NCI-H2029 treated with DMSO at 0.1 percent for 48 hours (cell line): ENCODE results near the gene PTPRN2.

Experiments
- DNase-seq: peaks from one replicate; lab custom pipeline; 2025; lab: John Stamatoyannopoulos, UW

PTPRN2 gene

DNA sequence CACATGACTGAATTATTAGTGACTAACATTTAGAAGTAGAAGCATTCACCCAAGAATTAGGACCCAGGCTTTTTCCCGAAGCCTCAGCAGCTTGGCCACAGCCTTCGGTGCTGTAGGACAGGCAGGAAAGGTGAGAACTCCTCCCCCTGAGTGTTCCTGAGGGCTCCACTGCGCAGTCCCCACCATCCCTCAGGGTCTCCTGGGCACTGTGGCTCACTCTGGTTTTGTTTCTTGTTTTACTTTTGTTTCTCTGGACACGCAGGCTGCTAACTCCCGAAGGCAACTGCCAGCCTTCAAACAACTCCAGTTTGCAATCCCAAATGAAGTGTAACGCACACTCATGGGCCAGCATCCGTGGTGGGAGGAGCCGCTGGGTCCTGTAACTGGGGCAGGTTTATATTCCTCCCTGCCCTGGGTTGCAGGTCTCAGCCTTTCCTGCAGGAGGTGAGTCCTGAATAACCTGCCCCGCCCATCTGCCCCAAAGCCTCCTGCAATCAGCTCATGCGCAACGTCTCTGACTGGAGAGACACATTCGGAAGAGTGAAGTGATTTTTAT is 492.9 kb downstream of the PTPRN2 start:
- no peak for DNase-seq

DNA sequence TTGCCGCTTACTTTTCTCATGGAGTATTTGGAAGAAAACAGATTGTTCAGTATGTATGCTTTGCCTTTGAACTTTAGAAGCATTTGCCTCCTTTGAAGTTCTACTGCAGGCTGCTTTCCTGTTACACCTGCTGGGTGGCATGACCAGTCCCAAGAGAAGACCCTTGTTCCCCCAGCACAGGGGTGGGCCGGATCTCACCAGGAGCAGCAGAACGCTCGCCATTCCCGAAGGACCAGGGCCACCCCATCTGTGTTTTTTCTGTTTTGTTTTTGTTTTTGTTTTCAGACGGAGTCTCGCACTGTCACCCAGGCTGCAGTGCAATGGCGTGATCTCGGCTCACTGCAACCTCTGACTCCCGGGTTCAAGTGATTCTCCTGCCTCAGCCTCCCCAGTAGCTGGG is 493.6 kb downstream of the PTPRN2 start:
- DNase-seq: no peak

DNA sequence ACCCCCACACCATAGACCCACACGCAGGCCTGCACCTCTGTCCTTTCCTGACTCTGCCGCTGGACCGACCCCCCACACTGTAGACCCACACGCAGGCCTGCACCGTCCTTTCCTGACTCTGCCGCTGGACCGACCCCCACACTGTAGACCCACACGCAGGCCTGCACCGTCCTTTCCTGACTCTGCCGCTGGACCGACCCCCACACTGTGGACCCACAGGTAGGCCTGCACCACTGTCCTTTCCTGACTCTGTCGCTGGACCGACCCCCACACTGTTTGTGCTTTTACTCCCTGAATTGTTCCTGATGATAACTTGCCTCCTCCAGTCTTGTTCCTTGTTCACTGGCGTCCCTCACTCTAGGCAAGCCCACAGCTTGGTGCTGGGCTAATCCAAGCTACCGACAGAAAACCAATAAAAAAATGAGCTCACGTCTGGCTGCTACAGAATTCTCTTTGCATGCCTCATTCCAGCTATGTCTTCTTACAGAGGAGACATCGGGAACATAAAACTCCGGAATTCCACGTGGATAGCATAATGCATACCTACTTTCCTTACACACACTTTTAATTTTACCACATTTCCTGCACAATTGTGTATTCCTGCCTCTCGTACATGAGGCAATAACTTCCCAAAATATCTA is 494.3 kb downstream of the PTPRN2 start:
- DNase-seq: no peak

DNA sequence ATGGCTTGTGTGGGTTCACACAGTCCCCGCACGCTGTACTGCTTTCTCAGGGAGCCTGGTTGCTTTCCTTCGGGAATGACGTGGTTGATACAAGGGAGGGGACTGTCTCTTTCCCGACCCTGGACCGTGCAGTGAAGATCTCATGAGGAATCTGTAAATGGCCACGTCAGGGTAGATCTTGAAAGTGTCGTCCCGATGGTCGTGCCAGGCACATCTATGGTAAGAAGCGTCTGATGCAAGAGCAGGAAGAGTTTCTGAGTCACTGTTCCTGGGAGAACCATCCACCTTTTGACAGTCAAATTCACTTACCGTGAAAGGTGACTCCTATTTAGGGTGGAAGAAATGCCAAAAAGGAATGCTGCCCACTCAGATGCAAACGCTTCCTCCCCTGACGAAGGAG is 500.4 kb downstream of the PTPRN2 start:
- no peak for DNase-seq

DNA sequence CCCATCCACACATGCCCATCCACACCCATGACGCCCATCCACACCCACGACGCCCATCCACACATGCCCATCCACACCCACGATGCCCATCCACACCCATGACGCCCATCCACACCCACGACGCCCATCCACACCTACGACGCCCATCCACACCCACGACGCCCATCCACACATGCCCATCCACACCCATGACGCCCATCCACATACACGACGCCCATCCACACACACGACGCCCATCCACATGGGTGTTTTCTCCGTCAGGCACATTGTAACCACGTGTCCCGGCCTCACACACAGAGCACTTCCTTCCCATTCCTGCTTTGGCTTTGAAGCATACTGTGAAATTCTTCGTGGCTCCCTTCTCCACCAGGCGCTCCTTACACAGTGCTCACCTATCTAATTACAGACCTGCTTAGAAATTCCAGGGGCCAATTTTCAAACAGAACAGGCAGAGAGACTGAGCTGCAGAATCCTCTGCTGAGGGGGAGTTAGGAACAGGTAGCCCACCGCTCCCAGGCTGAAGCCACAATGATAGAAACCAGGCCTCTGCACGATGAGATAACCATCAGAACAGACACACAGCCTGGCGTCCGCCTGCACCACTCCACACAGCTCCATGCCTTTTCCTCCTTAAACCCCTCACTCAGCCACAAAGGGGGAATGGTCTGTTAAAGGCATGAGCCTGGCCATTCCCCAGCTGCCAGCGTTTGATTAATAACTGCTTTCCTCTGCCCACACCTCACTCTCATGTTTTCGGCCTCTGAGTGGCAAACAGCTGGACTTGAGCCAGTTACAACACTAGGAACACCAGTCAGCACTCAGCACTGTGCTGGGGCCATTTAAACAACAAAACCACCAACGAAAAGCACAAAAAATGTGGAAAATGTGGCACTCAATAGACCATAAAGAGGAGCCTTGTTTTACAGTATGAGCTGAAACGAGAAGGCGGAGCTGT is 501.6 kb downstream of the PTPRN2 start:
- DNase-seq: peak; percentile 45

DNA sequence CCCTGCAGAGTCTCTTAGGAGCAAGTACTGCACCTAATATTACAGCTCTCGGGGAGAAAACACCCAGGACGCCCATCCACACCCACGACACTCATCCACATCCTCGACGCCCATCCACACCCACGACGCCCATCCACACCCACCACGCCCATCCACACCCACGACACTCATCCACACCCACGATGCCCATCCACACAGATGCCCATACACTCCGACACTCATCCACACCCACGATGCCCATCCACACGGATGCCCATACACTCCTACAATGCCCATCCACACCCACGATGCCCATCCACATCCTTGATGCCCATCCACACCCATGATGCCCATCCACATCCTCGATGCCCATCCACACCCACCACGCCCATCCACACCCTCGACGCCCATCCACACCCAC is 503.1 kb downstream of the PTPRN2 start:
- no peak for DNase-seq

DNA sequence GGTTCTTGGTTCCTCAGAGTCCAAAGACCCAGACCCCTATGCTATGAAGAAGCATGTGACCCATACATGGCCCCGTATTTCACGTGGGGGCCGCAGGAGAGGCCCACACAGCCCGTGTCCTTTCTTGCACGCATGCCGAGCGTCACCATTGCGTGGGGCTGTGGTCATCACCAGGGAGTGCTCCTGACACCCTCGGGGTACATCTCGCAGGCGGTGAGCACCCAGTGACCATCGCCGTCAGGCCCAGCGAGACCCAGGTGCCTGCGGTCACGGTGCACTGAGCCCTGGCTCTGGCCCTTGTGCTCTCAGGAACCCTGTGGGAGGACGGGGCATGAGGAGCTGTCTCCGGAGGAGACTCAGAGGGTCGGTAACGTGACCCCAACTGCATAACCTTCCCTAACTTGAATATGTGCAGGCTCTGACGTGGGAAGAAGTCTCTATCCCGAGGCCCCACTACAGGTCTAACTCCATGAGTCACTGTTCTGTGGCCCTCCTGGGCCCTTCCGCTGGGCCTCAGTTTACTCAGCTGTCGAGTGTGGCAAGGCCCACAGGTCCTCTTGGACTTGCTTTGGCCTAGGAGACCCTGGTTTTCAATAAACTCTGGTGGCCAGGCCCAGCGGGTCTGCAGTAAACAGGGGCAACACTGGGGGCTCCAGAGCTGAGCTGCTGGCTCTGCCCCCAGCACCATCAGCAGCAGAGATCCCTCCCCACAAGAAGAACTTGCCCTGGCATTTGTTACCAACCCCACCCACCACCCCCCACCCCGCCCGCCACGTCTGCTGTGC is 503.9 kb downstream of the PTPRN2 start:
- no peak for DNase-seq

DNA sequence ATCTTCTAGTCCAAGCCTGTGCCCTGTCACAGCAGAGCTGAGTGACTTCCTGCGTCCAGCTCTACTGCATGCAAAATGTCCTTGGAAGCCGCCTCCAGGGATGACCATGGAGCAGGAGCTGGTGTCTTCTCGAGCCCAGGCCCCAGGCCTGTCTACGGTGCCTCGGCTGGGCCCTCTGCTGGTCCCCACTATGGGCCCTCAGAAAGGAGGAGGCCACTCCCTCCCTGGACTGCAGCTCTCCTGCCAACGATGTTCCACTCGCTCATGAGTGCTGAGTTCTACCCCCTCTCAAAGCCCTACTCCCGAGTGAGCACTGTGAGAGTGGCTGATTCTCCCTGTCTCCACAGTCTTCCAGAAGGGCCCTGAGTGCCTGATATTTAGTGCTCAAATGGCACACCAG is 504.9 kb downstream of the PTPRN2 start:
- DNase-seq: no peak

DNA sequence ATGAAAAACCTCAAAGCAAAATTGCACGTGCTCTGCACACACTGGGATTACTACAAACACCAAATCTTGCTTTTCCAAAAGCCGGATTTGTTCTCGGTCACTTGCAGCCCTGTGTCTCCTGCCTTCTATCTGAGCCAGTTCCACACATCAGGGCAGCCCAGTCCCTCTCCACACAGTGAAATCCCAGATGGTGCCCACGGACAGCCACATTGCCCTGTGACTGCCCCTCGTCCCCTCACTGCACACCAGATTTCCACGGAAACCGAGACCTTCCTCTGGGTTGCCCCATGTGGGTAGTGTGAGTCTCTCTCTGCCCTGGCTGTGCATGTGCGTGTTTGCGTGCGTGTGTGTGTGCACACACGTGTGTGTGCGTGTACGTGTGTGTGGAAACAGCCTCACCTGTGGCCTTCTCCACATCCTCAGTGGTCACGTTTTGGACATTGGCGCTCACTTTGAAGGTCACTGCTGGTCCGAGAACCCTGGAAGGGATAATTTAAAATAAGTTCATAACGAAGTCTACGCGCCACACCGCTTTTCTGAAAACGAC is 506.7 kb downstream of the PTPRN2 start:
- DNase-seq: no peak

DNA sequence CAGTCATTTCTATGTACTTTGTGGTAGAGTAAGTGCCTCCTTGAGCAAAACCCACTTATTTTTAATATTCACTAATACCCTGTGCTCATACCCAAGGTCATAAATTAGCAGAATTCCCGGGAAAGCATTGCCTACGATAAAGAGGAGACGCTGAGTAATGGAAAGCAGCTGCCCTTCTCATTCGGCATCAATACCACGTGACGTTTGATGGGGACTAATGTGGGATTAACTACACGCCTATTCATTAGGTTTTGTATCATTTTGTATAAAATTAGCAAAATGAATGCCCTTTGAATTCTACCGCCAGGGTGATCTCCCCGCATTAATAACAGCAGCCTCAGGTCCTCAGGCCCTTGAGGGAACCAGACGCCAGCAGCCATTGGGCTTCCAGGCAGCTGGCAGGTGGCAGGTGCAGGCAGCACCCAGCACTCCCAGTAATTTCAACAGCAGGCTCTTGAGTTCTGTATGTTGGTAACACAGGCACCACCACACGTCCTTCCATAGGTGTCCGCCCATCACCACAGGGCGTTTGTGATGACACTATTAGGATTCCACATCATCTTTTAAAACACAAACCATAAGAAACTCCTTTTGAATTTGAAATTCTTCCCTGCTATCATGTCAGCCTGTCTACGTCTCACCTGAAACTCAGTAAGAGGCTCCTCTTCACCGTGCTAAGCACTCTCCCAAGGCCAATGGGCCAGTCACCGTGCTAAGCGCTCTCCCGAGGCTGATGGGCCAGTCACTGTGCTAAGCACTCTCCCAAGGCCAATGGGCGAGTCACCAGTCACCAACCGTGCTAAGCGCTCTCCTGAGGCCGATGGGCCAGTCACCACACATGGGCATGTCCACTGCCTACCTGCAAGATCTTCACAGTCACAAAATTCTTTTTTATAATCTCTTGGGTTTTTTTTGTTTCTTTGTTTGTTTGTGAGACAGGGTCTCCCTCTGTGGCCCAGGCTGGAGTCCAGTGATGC is 509.4 kb downstream of the PTPRN2 start:
- DNase-seq: peak; percentile 61

DNA sequence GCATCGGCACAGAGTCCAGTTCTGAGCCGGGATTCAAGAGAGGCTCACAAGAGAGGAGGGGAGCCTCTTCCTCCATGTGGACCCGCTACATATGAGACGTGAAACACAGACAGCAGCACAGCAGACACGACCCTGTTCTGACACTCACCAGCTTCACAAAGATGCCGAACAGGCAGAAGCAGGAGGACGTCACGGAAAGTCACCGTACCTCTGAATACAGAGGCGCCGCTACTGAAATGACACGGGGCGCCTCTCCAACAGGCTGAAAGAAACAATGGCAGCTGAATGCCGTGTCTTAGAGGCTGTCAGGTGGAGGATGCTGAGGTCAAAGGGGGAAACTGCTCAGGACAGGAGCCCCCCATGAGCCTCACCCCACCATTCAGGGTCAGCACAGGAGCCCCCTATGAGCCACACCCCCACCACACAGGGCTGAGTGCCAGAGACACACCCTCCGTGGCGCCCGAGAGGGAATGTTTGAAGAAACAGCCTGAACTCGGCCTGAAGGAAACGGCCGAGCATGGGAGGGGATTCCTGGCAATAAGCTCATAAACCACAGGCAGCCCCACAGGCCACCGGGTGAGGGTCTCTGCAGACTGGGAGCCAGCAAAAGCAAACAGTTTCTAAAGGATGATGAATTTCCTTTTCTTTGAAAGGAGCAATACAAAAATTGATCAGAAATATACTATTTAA is 510.3 kb downstream of the PTPRN2 start:
- DNase-seq: no peak

DNA sequence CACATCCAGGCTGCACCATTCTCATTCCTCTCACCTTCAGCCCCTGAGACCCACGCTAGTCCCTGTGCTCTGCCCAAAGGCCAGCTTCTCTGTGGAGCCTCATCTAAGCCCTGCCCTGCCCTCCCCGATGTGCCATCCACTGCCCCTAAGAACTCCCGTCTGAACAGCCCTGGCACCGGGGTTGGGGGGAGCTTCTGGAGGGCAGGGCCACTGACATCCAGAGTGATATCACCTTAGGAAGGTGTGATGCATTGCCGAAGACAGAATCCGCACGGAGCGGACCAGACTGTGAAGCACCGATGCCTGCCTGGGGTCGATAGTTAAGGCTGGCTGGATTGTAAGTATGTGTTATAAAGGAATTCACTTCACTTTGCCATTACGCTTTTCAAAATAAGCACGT is 511.0 kb downstream of the PTPRN2 start:
- no peak for DNase-seq

DNA sequence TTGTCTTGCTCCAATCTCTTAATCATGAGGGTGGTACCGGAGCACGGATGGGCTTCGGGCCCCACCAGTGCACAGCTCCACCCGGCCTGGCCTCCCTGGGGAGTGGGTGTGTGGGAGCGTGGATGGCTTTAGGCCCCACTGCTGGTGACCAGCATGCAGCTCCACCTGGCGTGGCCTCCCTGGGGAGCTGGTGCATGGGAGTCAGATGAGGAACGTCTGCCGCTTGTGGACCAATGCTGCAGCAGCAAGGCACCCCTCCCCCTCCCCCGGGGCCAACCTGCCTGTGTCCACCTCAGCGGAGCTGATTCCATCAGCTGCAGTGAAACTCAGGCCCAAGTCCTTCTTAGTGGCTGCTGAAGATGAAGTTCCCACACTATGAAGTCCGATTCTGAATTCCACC is 511.4 kb downstream of the PTPRN2 start:
- no peak for DNase-seq

DNA sequence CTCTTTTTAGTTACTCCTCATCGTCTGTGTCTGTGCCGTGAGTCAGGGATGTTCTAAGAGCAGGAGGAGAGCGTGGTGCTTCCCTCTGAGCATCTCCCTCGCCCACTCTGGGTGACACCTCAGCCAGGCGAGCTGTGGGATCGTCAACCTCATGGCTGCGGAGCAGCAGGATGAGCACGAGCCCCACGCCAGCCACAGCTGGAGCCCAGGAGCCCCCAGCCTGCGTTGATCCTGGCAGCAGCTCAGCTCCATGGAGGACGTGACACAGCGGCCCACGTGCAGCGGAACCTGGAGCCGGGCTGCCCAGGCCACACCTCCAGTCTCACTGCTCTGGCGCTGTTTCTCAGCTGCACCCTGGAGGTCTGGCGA is 512.0 kb downstream of the PTPRN2 start:
- no peak for DNase-seq

DNA sequence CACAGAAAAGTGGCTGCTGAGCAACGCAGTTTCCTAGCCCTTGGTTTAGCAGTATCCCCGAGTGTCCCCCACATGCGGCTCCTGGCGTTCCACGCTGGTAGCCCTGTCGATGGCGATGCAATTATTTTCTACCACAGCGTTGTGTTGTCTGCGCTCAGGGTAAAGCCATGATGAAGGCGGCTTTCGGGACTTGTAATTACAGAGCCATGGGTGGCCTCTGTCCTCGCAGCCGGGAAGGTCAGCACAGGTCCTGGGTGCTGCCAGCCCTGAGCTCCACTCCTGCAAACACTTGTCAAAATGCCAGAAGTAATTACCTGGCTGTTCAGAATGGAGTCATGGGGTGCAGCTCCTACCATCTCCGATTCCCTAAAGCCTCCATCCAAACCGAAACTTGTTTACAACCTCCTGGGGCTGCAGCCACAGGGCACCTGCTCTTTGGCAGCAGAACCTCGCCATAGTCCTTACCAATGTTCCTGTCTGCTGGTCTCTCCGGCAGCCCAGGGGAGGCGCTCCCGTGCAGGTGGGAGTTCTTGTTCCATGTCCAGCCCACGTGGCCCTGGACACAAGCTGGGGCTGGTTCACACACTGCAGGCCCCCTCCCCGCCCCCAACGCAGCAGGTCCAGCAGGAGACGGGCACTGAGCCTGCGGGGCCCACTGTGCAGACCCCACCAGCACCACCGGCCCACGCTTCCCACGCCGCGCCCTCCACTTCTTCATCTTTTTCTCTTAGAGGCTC is 512.6 kb downstream of the PTPRN2 start:
- no peak for DNase-seq

DNA sequence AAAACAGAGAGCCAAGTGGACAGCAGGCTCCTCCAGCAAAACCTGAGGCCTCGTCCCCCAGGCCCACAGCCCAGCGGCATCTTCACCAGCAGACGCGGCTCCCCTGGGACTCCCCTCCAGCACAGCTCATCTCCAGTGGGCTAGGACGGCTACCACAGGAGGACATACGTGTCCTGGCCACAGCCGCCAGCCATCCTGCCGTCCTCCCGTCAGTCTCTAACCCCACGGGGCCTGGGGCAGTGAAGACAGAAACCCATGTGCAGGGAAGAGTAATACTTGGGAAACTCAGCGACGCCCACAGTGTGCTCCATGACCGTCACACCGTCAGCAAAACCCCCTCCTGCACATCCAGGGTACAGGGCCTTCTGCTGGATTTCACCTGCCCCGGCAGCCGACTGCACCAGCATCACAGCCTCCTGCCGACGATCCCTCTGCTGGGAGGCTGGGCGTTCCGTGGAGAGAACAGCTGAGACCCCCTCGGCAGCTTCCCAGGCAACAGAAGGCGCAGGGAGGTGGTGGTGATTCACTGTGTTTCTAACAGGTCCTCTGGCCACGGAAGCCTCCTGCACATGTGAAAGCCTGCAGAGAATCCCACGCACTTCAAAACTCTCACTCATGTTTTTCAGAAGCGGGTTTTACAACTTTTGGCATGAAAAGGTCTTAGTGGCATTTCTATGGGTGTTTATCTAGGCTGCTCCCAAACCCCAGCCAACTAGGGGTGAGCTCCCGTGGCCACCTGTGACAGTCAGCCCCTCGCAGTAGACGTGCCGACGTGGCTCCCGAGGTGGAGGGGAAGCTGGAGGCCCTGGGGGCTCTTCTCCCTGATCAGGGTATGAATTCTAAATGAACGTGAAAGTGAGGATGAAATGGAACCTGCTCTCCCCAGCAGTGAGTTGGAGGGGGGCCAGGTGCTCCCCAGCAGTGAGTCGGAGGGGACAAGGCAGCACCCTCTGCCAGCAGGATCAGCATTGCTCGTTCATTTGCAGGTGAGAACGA is 513.5 kb downstream of the PTPRN2 start:
- DNase-seq: no peak

DNA sequence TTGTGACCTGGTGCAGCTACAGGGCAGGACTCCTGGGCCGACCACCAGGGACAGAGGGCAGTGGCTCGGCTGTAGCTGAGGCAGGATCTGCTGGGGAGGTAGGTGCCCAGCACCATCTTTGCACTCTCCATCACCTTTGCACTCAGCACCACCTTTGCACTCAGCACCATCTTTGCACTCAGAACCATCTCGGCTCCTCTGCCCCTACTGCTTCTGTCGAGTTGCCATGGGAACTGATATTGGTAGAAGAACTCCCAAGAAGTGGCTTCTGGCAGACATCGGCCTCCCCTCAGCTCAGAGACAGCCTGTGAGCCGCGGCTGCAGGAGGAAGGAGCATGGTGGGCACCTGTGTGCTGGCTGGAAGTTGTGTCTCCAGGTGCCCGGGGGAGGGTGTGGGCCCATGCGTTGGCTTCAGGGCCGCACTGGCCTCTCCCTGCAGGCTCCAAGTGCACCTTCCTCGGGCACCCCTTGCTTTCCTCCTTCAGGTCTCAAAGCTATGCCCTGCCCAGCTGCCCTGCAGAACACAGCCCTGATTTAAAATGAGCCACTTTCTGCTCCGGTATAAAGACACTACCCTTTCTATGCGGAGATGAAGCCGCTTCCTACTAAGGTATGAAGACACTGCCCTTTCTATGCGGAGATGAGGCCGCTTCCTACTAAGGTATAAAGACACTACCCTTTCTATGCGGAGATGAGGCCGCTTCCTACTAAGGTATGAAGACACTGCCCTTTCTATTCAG is 514.5 kb downstream of the PTPRN2 start:
- no peak for DNase-seq
